DOHH2 (cell line): ENCODE data around the gene ARFGEF3.

ENCODE experiments used
- EZH2phosphoT487 ChIP-seq: fragments of 200-600 bp; sonication (generic); IDR thresholded peaks from 2 replicates; pipeline ENCODE4 v1.6.1; 2017; ENCODE audit warnings: borderline replicate concordance, mild to moderate bottlenecking, antibody characterized with exemption, low read length, moderate library complexity, mixed read lengths
- TF ChIP-seq, protein P1 (sequence below): fragments of 200-600 bp; sonication (generic); IDR thresholded peaks from one replicate; pipeline ENCODE4 v1.5.1; 2014; ENCODE audit warnings: antibody characterized with exemption, mild to moderate bottlenecking, low read depth, low read length; ENCODE audit not compliant: poor library complexity, severe bottlenecking

DNA sequence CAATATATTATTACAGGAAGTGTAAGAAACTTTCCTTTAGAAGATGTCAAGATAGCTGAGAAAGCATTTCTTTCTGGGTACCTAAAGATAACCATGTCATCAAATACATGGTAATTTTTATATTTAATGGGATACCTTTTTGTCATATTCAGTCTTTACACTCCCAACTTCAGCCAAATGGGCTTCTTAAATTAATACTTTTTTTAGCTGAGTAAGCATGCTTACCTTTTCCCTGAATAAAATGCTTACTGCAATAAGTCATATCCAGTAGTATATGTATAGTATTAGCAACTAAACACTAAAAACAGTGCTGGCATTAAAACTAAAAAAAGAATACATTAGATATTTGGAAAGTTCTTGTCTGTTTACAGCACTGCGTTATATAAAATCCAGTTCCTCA is 74.0 kb downstream of the ARFGEF3 start:
- TF ChIP-seq, protein P1, sequence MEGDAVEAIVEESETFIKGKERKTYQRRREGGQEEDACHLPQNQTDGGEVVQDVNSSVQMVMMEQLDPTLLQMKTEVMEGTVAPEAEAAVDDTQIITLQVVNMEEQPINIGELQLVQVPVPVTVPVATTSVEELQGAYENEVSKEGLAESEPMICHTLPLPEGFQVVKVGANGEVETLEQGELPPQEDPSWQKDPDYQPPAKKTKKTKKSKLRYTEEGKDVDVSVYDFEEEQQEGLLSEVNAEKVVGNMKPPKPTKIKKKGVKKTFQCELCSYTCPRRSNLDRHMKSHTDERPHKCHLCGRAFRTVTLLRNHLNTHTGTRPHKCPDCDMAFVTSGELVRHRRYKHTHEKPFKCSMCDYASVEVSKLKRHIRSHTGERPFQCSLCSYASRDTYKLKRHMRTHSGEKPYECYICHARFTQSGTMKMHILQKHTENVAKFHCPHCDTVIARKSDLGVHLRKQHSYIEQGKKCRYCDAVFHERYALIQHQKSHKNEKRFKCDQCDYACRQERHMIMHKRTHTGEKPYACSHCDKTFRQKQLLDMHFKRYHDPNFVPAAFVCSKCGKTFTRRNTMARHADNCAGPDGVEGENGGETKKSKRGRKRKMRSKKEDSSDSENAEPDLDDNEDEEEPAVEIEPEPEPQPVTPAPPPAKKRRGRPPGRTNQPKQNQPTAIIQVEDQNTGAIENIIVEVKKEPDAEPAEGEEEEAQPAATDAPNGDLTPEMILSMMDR = no peak
- no peak for TF ChIP-seq EZH2phosphoT487
